GM19372 (cell line): ENCODE data around the gene LRFN2.

Experiments
- ATAC-seq: cut with Tn5 transposase; IDR thresholded peaks from one replicate; pipeline ENCODE4 v1.9.1; 2021; ENCODE audit warnings: mild to moderate bottlenecking, low read depth, moderate library complexity; ENCODE audit not compliant: unreplicated experiment

The LRFN2 gene

GRCh38 chr6:40588070-40588384 is 863 bp upstream of the LRFN2 start:
- no peak for ATAC-seq

- no peak for ATAC-seq
Measured at GRCh38 chr6:40586369-40587201, 579 bp downstream of the LRFN2 start.

GRCh38 chr6:40585651-40586269 is 1.4 kb downstream of the LRFN2 start:
- no peak for ATAC-seq

GRCh38 chr6:40585223-40585622 is 1.9 kb downstream of the LRFN2 start:
- no peak for ATAC-seq

- no peak for ATAC-seq
Measured at GRCh38 chr6:40584741-40585140, 2.4 kb downstream of the LRFN2 start.

- no peak for ATAC-seq
Measured at GRCh38 chr6:40583709-40584108, 3.5 kb downstream of the LRFN2 start.

- ATAC-seq: no peak
Measured at GRCh38 chr6:40582892-40583291, 4.3 kb downstream of the LRFN2 start.

GRCh38 chr6:40579101-40579500 is 8.1 kb downstream of the LRFN2 start:
- no peak for ATAC-seq

- no peak for ATAC-seq
Measured at GRCh38 chr6:40577672-40578071, 9.5 kb downstream of the LRFN2 start.

- ATAC-seq: no peak
Measured at GRCh38 chr6:40573221-40573620, 13.9 kb downstream of the LRFN2 start.

GRCh38 chr6:40569162-40569910 is 17.8 kb downstream of the LRFN2 start:
- no peak for ATAC-seq

- ATAC-seq: no peak
Measured at GRCh38 chr6:40568062-40568708, 19.0 kb downstream of the LRFN2 start.

- ATAC-seq: no peak
Measured at GRCh38 chr6:40563111-40563510, 24.1 kb downstream of the LRFN2 start.

GRCh38 chr6:40559056-40559455 is 28.1 kb downstream of the LRFN2 start:
- no peak for ATAC-seq

GRCh38 chr6:40558102-40558501 is 29.1 kb downstream of the LRFN2 start:
- ATAC-seq: no peak

GRCh38 chr6:40556881-40557280 is 30.3 kb downstream of the LRFN2 start:
- no peak for ATAC-seq

GRCh38 chr6:40556023-40556422 is 31.1 kb downstream of the LRFN2 start:
- no peak for ATAC-seq

GRCh38 chr6:40555092-40555491 is 32.1 kb downstream of the LRFN2 start:
- ATAC-seq: no peak

- ATAC-seq: no peak
Measured at GRCh38 chr6:40552941-40553340, 34.2 kb downstream of the LRFN2 start.

GRCh38 chr6:40551966-40552505 is 35.1 kb downstream of the LRFN2 start:
- no peak for ATAC-seq
